Left colon (tissue), 2 donors: ENCODE results near the gene HCRT. TPM values are rescaled to one million over a fixed set of nuclear protein-coding genes. Genes with fewer than 3 reads are reported as not detected.
A peak's percentile ranks its signal among the peaks of the same experiment; 100 is the strongest.

Experiments
- ATAC-seq: fragments of 200-7000 bp; cut with Tn5 transposase; one replicate; pipeline ENCODE4 v1.9.1; 2020; ENCODE audit warnings: mild to moderate bottlenecking, moderate library complexity
- DNase-seq, 2 donors: peaks; one replicate each; pipeline ENCODE4 v3.0.0-alpha.2; 2020
- intact Hi-C, 2 donors: fragments of 100-400 bp; cut with DNase I in 1 of 2; cut with micrococcal nuclease in 1 of 2; formaldehyde crosslinking; loops; one replicate each; pipeline versions ENCODE4 v1.11.2 to v1.14.0; 2022; cut with DNase I, micrococcal nuclease
- total RNA-seq, 2 donors: library from RNA; stranded (reverse); fragmentation: NEBNext Ultra II Directional; extraction: Animal tissue kit (Norgen Biotek cat#: 25700); gene quantifications; one replicate each; pipeline ENCODE4 v1.2.1, GENCODE V29; 2021
- donor health status: DM: no; HTN: no; CAD: no.
- donor health status: DM: yes; HTN: yes; CAD: no.

Gene HCRT
- total RNA-seq, 2 donors from 2014 or later, result not detected

- DNase-seq (peak; percentile 55 to 81), ATAC-seq (peak; percentile 87)
- intact Hi-C loops, result loop anchor here in 1 of 2 donors (10.0 kb wide), 1 partner anchor 59 kb away; the partner anchor contains the start of genes HSPB9 and KAT2A
Measured at GRCh38 chr17:42183741-42184711, 1.2 kb downstream of the HCRT start.

GRCh38 chr17:42182927-42183734 is 2.1 kb downstream of the HCRT start:
- intact Hi-C loops, result loop anchor here in 1 of 2 donors (10.0 kb wide), 1 partner anchor 58 kb away; the partner anchor contains the start of genes HSPB9 and KAT2A
- no peak for DNase-seq
- ATAC-seq, result peak; percentile 42

- intact Hi-C loops, result loop anchor here in 1 of 2 donors (10.0 kb wide), 1 partner anchor 57 kb away; the partner anchor contains the start of genes HSPB9 and KAT2A
- DNase-seq, result no peak
- no peak for ATAC-seq
Measured at GRCh38 chr17:42181851-42182207, 3.4 kb downstream of the HCRT start.

GRCh38 chr17:42180922-42181850 is 4.1 kb downstream of the HCRT start, which contains the start of gene KCNH4:
TSS of gene KCNH4 (minus strand) at chr17:42181142. CDS start at chr17:42180945, 197 bp downstream.
- intact Hi-C loops, result loop anchor here in 1 of 2 donors (10.0 kb wide), 1 partner anchor 56 kb away; the partner anchor contains the start of genes HSPB9 and KAT2A
- DNase-seq, result peak; percentile 70 to 80

GRCh38 chr17:42180411-42180921 is 4.8 kb downstream of the HCRT start:
- DNase-seq (no peak), ATAC-seq (no peak)
- intact Hi-C loops, result loop anchor here in 1 of 2 donors (10.0 kb wide), 1 partner anchor 56 kb away; the partner anchor contains the start of genes HSPB9 and KAT2A

More at GRCh38 chr17:42180922-42181850, 4.1 kb downstream of the HCRT start, which contains the start of gene KCNH4:
- ATAC-seq, result peak; percentile 49

GRCh38 chr17:42179911-42180410 is 5.3 kb downstream of the HCRT start:
- intact Hi-C loops, result loop anchor here in 1 of 2 donors (10.0 kb wide), 1 partner anchor 55 kb away; the partner anchor contains the start of genes HSPB9 and KAT2A
- no peak for ATAC-seq
- DNase-seq, result peak in 1 of 2 donors; percentile 64

GRCh38 chr17:42179335-42179734 is 5.9 kb downstream of the HCRT start:
- ATAC-seq (no peak), DNase-seq (no peak)
- intact Hi-C loops, result no loop called here

GRCh38 chr17:42178817-42179216 is 6.4 kb downstream of the HCRT start:
- intact Hi-C loops, result no loop called here
- DNase-seq (no peak), ATAC-seq (no peak)

GRCh38 chr17:42177684-42178083 is 7.6 kb downstream of the HCRT start:
- intact Hi-C loops, result no loop called here
- no peak for ATAC-seq
- DNase-seq, result no peak

GRCh38 chr17:42174126-42174783 is 11.0 kb downstream of the HCRT start:
- ATAC-seq, result no peak
- intact Hi-C loops, result no loop called here

GRCh38 chr17:42171831-42172230 is 13.4 kb downstream of the HCRT start:
- no peak for DNase-seq
- ATAC-seq, result no peak
- intact Hi-C loops, result no loop called here

More at GRCh38 chr17:42174126-42174783, 11.0 kb downstream of the HCRT start:
- no peak for DNase-seq

GRCh38 chr17:42169351-42169750 is 15.9 kb downstream of the HCRT start:
- no peak for DNase-seq
- ATAC-seq, result no peak
- intact Hi-C loops, result no loop called here

- no peak for ATAC-seq
- intact Hi-C loops, result no loop called here
- no peak for DNase-seq
Measured at GRCh38 chr17:42167807-42168206, 17.4 kb downstream of the HCRT start.

- DNase-seq, result no peak
- ATAC-seq, result no peak
- intact Hi-C loops, result no loop called here
Measured at GRCh38 chr17:42166196-42166763, 19.0 kb downstream of the HCRT start.

- DNase-seq (no peak), ATAC-seq (no peak)
- intact Hi-C loops, result no loop called here
Measured at GRCh38 chr17:42165751-42166150, 19.5 kb downstream of the HCRT start.

- DNase-seq (no peak), ATAC-seq (no peak)
- intact Hi-C loops, result no loop called here
Measured at GRCh38 chr17:42163696-42164407, 21.4 kb downstream of the HCRT start.
